GM21423 (cell line): ENCODE data around the gene FAM13A.
A peak's percentile ranks its signal among the peaks of the same experiment; 100 is the strongest.
"Not testable (repeated sequence)": the region's sequence is repeated elsewhere in the genome, so short reads cannot be mapped to it uniquely, and the experiment has no call there.

Experiments
- ATAC-seq: cut with Tn5 transposase; IDR thresholded peaks from one replicate; pipeline ENCODE4 v1.9.1; 2021; ENCODE audit warnings: mild to moderate bottlenecking, moderate library complexity; ENCODE audit not compliant: unreplicated experiment

FAM13A gene

DNA sequence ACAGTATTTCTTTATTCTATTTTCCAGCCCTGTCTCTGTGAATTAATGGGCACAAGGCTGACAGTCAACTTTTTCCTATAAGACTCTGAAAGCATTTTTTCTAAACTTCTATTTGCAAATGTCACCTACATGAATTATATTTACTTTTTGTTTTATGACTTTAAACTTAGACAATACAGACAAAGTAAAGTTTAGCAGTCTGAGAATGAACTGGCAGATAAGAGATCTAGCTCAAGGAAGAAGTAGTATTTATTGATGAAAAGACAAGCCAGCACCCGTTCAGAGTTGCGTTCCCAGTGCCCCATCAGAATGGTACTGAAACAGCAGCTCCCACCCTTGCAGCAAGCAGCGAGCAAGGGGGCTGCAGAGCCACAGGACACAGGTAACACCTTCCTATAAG, 148.5 kb downstream of the FAM13A start:
- no peak for ATAC-seq

DNA sequence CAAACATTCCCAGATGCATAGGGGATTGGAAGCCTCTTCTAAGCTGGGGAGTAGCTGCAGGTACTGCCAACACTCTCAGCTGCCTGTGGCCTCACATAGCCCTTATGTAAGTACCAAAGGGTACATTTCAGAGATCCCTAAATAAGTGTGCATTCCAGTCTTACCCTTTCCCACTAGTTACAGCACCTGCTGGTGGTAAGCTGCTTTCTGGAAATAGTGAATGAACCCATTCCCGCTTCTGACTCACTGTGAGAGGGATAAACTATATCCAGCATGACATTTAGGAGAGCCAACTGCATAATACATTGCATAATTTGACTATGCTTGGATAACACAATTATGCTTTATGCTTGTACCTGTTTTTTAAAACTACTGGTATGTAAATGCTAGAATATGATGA, 149.0 kb downstream of the FAM13A start:
- no peak for ATAC-seq

DNA sequence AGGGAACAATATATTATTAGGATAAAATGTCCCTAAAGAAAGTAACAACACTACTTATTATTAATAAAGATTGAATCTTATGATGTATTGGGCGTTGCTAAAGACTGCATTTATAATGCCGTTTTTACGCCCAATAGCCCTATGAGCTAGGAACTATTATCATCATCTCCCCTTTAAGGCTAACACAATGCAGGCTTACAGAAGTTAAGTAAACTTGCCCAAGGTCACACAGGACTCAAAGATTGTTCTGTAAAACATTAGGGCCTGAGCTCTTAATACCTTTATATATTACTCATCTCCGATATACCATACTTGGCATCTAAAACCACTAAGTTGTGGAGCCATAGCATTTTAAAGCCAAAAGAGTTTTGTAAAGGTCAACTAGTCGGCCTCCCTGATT, 149.5 kb downstream of the FAM13A start:
- no peak for ATAC-seq

DNA sequence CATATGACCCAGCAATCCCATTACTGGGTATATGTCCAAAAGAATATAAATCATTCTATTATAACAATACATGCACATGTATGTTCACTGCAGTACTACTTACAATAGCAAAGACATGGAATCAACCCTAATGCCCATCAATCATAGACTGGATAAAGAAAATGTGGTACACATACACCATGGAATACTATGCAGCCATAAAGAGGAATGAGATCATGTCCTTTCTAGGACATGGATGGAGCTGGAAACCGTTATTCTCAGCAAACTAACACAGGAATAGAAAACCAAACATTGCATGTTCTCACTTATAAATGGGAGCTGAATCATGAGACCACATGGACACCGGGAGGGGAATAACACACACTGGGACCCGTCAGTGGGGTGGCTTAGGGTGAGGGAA, 152.7 kb downstream of the FAM13A start:
- not testable (repeated sequence) for ATAC-seq

DNA sequence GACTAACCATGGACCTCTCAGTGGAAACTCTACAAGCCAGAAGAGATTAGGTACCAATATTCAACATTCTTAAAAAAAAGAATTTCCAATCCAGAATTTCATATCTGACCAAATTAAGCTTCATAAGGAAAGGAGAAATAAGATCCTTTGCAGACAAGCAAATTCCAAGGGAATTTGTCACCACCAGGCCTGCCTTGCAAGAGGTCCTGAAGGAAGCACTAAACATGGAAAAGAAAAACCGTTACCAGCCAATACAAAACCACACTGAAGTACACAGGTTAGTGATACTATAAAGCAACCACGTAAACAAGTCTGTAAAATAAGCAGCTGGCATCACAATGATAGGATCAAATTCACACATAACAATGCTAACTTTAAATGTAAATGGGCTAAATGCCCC, 156.6 kb downstream of the FAM13A start:
- no peak for ATAC-seq

DNA sequence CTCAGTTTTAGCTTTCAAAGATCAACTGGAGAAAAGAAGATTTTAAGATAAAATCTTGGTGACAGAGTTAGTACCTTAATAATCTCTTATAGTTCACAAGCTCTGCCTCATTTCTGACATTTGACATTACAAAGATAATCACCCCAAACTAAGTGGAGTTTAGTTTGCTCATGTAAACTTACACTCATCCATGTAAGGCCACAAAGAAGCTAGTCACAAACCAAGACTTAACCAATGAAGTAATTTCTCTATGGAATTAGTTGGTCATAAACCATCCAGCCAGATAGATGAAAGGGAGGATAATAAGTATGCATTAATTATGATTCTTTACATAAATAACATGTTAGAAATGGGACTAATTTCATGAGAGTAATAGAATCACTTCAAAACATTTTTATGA, 159.2 kb downstream of the FAM13A start:
- ATAC-seq: no peak

DNA sequence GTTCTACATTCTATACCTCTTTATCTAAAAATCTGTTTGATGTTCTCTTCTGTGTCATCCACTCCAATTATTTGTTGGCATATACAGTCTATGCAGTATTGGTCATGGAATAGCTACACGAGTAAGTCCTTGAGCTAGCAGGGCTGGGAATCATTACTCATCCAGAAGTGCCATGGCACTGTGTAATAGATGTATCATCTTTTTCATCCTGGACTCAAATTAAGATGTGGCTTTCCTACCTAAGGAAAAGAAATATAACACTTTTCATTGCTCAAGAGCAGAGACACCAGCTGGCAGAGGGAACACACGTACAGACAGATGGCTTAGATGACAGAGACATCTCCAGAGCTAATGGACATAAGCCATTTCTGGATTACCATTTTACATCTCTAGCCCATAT, 159.8 kb downstream of the FAM13A start:
- ATAC-seq: no peak

DNA sequence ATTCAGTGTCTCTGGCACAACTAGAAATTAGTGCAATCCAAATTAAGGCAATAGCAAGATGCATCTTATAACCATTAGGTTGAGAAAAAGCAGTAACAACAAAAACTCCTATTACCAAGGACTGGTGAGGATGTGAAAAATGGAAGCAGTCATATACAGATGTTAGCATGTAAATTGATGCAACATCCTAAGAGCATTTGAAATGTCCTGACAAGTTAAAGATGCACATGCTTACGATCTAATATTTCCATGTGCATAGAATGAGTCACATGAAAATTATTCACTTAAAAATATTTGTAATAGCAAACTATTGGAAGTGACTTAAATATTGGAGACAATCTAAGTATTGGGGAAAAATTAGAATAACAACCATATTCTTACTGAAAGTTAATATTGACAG, 163.0 kb downstream of the FAM13A start:
- ATAC-seq: no peak

DNA sequence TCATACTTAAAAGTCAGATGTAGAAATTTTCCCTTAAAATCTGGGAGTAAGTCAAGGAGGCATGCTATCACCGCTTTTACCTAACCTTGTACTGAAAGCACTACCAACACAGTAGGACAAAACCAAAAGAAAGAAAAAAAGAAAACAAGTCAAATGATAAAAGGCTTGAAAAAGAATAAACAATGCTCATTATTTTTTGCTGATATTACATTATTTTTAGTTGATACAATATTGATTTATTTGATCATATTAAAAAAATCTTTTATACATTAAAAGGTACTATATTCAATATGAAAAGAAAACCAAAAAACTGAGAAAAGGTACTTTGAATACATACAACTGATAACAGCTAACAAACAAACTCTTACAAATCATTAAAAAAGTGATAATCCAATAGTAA, 164.3 kb downstream of the FAM13A start:
- ATAC-seq: no peak

DNA sequence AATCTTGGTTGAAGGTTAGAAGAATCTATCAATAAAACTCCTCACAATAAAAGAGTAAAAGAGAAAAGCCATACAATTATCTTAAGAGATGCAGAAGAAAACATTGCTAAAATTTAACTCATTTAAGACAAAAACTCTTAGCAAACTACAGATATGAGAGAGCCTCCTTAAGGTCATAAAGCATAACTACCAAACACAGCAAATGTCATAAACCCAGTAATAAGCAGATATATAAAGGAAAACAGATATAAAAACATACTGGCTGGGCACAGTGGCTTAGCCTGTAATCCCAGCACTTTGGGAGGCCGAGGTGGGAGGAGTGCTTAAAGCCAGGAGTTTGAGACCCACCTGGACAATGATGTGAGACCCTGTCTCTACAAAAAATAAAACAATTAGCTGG, 165.3 kb downstream of the FAM13A start:
- no peak for ATAC-seq

DNA sequence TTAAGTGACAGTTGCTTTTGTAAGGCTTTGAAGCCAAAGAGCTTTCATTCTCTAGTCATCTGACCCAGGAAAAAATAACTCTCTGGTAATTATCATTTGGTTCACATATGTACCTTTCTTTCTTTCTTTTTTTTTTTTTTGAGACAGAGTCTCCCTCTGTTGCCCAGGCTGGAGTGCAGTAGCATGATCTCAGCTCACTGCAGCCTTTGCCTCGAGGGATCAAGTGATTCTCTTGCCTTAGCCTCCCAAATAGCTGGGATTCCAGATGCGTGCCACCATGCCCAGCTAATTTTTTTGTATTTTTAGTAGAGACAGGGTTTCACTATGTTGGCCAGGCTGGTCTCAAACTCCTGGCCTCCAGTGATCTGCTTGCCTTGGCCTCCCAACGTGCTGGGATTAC, 169.6 kb downstream of the FAM13A start:
- not testable (repeated sequence) for ATAC-seq

DNA sequence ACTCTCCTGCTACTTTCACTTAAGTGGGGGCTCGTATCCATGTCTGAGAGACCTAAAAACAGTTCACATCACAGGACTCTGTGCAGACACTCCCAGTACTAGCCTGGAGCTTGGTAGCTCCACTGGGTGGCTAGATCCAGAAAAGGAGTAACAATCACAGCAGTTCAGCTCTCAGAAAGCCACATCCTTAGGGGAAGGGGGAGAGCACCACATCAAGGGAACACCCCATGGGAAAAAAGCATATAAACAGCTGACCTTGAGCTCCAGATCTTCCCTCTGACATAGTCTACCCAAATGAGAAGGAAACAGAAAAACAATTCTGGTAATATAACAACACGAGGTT, 175.8 kb downstream of the FAM13A start:
- ATAC-seq: no peak

DNA sequence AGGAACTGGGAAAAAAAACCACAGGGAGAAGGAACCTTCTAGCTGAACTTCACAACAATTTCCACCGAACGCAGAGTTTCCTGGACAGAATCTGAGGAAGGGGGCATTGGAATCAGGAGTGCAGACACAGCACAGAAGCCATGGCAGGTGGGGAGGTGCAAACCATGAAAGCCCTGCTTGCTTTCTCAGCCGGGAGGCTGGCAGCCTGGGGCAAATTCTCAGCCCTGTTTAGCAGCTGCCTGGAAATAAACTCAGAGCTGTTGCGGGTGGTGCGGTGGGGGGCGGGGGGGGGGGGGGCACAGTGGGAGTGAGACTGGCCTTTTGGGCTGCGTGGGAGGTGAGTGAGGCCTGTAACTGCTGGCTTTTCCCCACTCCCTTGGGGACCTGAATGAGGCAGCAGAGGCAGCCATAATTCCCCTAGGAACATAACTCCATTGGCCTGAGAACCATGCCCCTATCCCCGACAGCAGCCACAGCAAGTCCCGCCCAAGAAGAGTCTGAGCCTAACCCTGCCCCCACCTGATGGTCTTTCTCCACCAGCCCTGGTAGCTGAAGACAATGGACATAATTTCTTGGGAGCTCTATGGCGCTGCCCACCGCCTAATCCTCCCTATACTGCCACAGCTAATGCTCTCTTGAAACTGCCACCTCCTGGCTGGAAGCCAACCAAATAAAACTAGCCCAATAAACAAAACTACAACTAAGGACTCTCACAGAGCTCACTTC, 176.3 kb downstream of the FAM13A start:
- no peak for ATAC-seq

DNA sequence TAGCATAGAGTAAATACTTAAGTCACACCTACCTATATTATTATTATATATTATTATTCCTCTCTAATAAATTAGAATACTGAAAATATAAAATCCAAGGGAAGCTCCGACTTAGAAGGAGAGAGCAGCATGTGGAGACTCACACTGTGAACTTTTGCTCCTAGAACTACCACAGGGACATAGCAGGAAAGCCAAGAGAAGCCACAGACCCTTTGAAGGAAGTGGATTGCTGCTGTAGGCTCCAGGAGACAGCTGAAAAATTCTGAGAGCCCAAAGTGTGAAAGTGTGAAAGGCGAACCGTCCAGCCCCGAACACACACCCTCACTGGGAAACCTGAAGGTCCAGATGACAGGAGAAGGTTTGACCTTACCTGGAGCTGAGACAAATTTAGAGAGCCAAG, 177.0 kb downstream of the FAM13A start:
- no peak for ATAC-seq

DNA sequence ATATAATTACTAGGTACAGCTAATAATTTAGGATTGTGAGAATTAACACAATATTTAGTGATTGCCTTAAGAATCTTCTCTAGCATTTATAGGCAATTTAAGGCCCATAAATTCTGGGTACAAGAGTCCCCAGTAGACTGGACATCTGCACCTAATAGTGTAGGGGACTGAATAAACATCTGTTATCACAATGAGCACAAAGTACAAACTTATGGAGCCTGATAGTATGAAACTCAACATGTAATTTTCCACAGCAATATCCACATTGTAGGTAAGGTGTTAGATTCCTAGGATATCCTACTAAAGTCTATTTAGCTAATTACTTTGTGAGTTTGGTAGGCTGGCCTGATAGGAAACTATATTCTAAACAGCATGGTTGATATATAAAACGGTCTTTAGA, 178.3 kb downstream of the FAM13A start:
- ATAC-seq: no peak

DNA sequence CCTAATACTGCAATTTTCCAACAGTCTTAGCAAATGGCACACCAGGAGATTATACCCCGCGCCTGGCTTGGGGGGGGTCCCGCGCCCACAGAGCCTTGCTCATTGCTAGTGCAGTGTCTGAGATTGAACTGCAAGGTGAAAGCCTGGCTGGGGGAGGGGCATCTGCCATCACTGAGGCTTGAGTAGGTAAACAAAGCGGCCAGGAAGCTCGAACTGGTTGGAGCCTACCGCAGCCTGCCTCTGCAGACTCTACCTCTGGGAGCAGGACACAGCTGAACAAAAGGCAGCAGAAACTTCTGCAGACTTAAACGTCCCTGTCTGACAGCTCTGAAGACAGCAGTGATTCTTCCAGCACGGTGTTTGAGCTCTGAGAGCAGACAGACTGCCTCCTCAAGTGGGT, 186.6 kb downstream of the FAM13A start:
- ATAC-seq: no peak

DNA sequence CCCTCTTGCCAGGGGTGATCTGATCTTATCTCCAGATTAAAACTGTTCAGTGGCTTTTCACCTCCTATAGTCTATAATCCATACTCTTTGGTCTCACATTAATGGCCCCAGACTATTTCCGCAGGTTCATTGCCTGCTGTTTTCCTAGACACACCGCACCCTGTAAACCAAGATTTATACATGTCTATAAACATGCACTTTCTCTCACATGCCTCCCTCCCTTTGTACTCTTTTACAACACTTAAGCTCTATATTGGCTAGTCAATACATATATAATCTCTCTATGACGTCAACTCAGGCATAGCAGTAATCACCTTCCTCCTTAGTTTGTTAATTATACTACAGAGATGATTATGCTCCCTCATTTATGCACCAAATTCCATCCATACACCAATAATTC, 188.5 kb downstream of the FAM13A start:
- no peak for ATAC-seq

DNA sequence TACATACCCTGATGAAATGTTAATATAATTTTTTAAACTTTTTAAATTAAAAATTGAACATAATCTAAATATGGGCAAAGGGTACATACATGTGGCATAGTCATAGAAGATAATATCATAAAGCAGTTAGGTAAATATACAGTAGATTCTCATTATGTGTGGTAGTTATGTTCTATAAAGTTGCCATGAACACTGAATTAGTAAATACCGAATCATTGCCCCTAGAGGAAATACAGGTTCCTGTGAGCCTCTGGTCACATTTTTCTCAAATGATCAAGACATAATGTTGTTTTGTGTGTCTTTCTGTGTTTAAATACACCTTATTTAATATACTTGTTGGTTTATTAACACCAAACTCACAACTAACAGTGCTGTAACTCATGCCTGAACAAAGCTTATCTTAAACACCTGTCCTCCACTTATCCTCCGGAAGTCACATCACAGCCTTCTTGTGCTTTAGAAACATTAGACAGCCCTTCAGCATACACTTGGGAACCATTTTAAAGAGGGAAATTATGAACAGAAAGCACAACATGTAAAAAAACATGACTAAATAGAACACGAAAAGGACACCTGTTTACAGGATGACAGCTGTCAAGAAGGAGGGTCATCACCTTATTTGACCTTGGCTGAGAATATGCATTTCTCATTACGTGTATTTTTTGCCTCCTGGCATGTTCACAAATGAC, 190.0 kb downstream of the FAM13A start:
- ATAC-seq: no peak

DNA sequence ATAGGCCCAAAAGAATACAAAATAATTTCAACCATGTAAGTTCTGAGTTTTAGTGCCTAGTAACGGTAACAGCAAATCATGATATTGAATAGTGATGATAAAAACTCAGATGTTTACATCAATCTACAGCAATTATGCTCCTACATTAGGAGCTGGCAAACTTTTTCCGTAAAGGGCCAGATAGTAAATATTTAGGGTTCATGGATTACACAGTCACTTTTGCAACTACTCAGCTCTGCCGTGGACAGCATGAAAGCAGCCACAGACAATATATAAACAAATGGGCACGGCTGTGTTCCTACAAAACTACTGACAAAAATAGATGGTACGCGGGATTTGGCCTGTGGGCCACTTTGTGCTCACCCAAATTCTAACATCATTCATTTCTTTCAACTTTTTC, 191.5 kb downstream of the FAM13A start:
- no peak for ATAC-seq

DNA sequence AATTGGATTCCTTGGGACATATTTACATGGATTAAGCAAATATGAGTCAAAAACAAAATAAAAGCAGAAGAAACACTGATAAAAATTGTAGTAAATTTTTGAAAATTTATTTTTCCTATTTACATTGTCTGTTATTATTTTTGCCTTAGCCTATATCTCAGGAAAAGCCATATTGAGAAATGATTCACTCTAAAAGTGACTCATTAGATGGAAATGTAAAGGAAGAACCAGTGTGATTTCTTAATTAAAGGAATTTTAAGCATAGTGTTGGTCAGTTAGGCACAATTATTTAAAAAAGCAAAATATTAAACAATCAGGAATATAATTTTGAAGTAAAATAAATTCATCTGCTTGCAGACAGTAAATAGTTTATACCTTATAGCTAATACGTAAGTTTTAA, 191.9 kb downstream of the FAM13A start:
- no peak for ATAC-seq

DNA sequence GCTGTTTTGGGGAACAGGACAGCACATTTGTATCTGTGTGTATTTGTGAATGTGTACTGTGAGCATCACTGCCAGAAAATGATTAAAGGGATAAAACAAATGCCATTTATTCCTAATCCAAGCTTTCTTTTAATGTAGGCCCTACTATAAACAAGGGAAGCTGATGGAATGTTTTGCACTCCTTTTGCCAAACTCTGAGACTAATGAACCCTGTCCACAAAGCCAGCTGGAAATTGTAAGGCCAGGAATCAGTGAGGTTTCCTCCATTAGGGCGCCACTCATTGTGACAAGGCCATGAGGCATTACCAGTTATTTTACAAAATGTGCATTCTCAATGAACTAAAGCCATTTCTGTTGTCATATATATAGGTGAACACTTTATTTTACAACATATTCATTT, 196.4 kb downstream of the FAM13A start:
- ATAC-seq: no peak

DNA sequence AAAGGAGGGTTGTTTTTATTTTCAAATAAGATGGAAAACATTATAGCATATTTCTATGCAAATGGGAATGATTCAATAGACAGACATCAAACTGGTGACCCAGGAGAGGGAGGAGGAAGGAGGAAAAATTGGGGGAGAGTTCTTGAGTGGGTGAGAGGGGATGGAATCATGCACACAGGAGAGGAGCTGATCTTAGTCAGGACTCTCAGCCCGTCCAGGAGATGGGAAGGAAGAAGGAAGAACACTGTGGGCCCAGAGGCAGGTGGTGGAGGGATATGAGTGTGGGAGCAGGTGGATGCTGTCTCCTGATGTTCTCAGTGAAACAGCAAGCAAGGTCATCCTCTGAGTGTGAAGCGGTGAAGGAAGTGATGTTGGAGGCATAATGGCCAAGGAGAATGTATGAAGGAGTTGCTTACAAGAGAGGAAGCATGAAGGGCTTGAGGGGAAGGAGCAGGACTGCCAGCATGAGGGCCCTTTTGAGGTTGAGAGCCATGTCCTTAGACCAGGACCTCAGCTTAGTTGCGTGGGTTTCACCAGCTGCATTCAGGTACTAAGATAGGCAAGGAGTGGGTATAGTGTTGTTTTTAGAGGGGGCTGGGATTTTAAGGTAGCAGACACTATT, 197.7 kb downstream of the FAM13A start:
- peak; percentile 33 for ATAC-seq
